Smooth muscle cell (in vitro differentiated cells): ENCODE data around the gene TRMT44. TPM values are rescaled to one million over a fixed set of nuclear protein-coding genes. Genes with fewer than 3 reads are reported as not detected.
"Not testable (repeated sequence)": the region's sequence is repeated elsewhere in the genome, so short reads cannot be mapped to it uniquely, and the experiment has no call there.

Experiments used
- DNase-seq: peaks from one replicate; lab custom pipeline; 2025; ENCODE audit not compliant: unreplicated experiment; lab: John Stamatoyannopoulos, UW
- H2AFZ ChIP-seq: fragments of 200-600 bp; sonication (generic); 2 replicates; pipeline ENCODE4 v1.6.0; 2016; ENCODE audit warnings: antibody characterized with exemption, low read depth, mild to moderate bottlenecking
- H3F3A ChIP-seq: fragments of 200-600 bp; sonication (generic); 2 replicates; pipeline ENCODE4 v1.6.0; 2017; ENCODE audit warnings: antibody characterized with exemption, low read depth
- H3K27ac ChIP-seq: fragments of 200-600 bp; sonication (generic); 2 replicates; pipeline ENCODE4 v1.5.1; 2016; ENCODE audit warnings: low read depth, mild to moderate bottlenecking
- H3K27me3 ChIP-seq: fragments of 200-600 bp; sonication (generic); 2 replicates; pipeline ENCODE4 v1.6.1; 2016; ENCODE audit warnings: low read depth, mild to moderate bottlenecking
- H3K36me3 ChIP-seq: fragments of 200-600 bp; sonication (generic); 2 replicates; pipeline ENCODE4 v1.5.1; 2016; ENCODE audit warnings: low read depth
- H3K4me1 ChIP-seq: fragments of 200-600 bp; sonication (generic); 2 replicates; pipeline ENCODE4 v1.5.1; 2016; ENCODE audit warnings: low read depth
- H3K4me2 ChIP-seq: fragments of 200-600 bp; sonication (generic); 2 replicates; pipeline ENCODE4 v1.6.0; 2016; ENCODE audit warnings: mild to moderate bottlenecking
- H3K4me3 ChIP-seq: fragments of 200-600 bp; sonication (generic); 2 replicates; pipeline ENCODE4 v1.5.1; 2016; ENCODE audit warnings: mild to moderate bottlenecking
- H3K79me2 ChIP-seq: fragments of 200-600 bp; sonication (generic); 2 replicates; pipeline ENCODE4 v1.6.0; 2016; ENCODE audit warnings: low read depth, mild to moderate bottlenecking
- H3K9ac ChIP-seq: fragments of 200-600 bp; sonication (generic); 2 replicates; pipeline ENCODE4 v1.6.0; 2016; ENCODE audit warnings: low read depth
- H3K9me3 ChIP-seq: fragments of 200-600 bp; sonication (generic); replicated peaks from 2 replicates; pipeline ENCODE4 v1.5.1; 2016; ENCODE audit warnings: low read depth
- H4K20me1 ChIP-seq: fragments of 200-600 bp; sonication (generic); 2 replicates; pipeline ENCODE4 v1.6.0; 2016; ENCODE audit warnings: low read depth
- CTCF ChIP-seq: fragments of 200-600 bp; sonication (generic); IDR thresholded peaks from 2 replicates; pipeline ENCODE4 v1.5.1; 2017; ENCODE audit warnings: borderline replicate concordance, mild to moderate bottlenecking, antibody characterized with exemption; ENCODE audit not compliant: insufficient read depth, poor library complexity, severe bottlenecking
- WGBS: methylation state at CpG from one replicate; pipeline ENCODE4 v1.1.7; 2016; ENCODE audit warnings: low lambda C conversion rate; 5-methylcytosine and 5-hydroxymethylcytosine counted together
- polyA plus RNA-seq: library from polyadenylated mRNA; unstranded; fragments of >200 nt; fragmentation: Nextera tagmentation; extraction: Ambion mirVana; gene quantifications from 2 replicates; pipeline ENCODE4 v1.2.1, GENCODE V29; 2016
- total RNA-seq: library from RNA; depleted of rRNA; stranded (reverse); fragments of >200 nt; gene quantifications from 2 replicates; pipeline ENCODE4 v1.2.3, GENCODE V29; 2014

The TRMT44 gene
- total and polyA plus RNA-seq, 2 experiments from 2014 or later, result 5.0 to 18.7 TPM

GRCh38 chr4:8478371-8478770 is 37.8 kb downstream of the TRMT44 start:
- no peaks in the 10 kb centered on the region for H3F3A ChIP-seq
- no peaks in the 10 kb centered on the region for H3K9me3 ChIP-seq
- H2AFZ ChIP-seq, result no peak overlapping the region
- H3K4me2 ChIP-seq, result no peak overlapping the region
- H3K4me1 ChIP-seq, result no peaks in the 10 kb centered on the region
- no peaks in the 10 kb centered on the region for H3K27me3 ChIP-seq
- WGBS, result 96% methylated on average over 9 of the region's 9 CpGs
- H3K36me3 ChIP-seq, result no peaks in the 10 kb centered on the region
- peaks cover under 1% of the 10 kb centered on the region for H4K20me1 ChIP-seq
- H3K9ac ChIP-seq, result no peak overlapping the region
- no peak overlapping the region for H3K27ac ChIP-seq
- H3K4me3 ChIP-seq, result no peak overlapping the region
- DNase-seq, result no peak
- H3K79me2 ChIP-seq, result no peaks in the 10 kb centered on the region
- TF ChIP-seq CTCF, result no peak

GRCh38 chr4:8478801-8479744 is 38.5 kb downstream of the TRMT44 start:
- no peak for DNase-seq

DNA sequence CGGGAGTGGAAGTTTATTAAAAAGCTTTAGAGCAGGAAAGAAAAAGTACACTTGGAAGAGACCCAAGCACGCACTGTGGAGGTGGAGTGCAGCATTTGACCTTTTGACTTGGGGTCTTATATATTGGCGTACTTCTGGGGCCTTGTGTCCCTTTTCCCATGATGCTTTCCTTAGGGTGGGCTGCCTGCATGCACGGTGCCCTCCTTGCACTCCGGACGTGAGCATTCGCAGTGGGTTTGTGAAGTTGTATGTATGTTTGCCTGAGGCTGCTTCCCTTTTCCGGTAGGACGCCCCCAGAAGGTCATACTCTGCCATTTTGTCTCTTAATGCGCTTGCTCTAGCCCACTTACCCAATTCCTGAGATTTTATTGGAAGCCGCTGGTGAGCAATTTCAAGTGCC is 39.6 kb downstream of the TRMT44 start:
- Histone ChIP-seq H3K9me3 (no peaks in the 10 kb centered on the region), H4K20me1 (no peaks in the 10 kb centered on the region), H2AFZ (no peak overlapping the region), H3K36me3 (no peaks in the 10 kb centered on the region), H3K27ac (no peak overlapping the region), H3K4me3 (no peak overlapping the region), H3K4me1 (no peaks in the 10 kb centered on the region), H3F3A (no peaks in the 10 kb centered on the region), H3K27me3 (no peaks in the 10 kb centered on the region), H3K4me2 (no peak overlapping the region), H3K9ac (no peak overlapping the region), H3K79me2 (no peaks in the 10 kb centered on the region)
- no peak for DNase-seq
- 98% methylated on average over 11 of the region's 11 CpGs for WGBS
- TF ChIP-seq CTCF, result no peak

More at GRCh38 chr4:8478801-8479744, 38.5 kb downstream of the TRMT44 start:
- Histone ChIP-seq H3K27me3 (no peaks in the 10 kb centered on the region), H3K4me1 (no peaks in the 10 kb centered on the region), H3K4me3 (no peak overlapping the region), H3F3A (no peaks in the 10 kb centered on the region), H3K9ac (no peak overlapping the region), H3K9me3 (no peaks in the 10 kb centered on the region), H3K36me3 (no peaks in the 10 kb centered on the region), H3K4me2 (no peak overlapping the region), H3K79me2 (no peaks in the 10 kb centered on the region), H3K27ac (no peak overlapping the region), H4K20me1 (no peaks in the 10 kb centered on the region), H2AFZ (no peak overlapping the region)
- WGBS, result 82% methylated on average over 24 of the region's 24 CpGs
- TF ChIP-seq CTCF, result no peak

GRCh38 chr4:8486643-8487042 is 46.1 kb downstream of the TRMT44 start:
- not testable (repeated sequence) for DNase-seq, H3K9me3 ChIP-seq, H3K27ac ChIP-seq, H3K79me2 ChIP-seq, H3K4me2 ChIP-seq, H3K27me3 ChIP-seq, H3K36me3 ChIP-seq, H4K20me1 ChIP-seq, H3K9ac ChIP-seq, H3F3A ChIP-seq, H2AFZ ChIP-seq, H3K4me3 ChIP-seq, H3K4me1 ChIP-seq
- 69% methylated on average over 9 of the region's 9 CpGs for WGBS
